Measurements from ENCODE around the gene HIP1.

Gene HIP1

GRCh38 chr7:75624134-75624832 is 114.5 kb downstream of the HIP1 start:
- H3K4me3 ChIP-seq (ENCODE audit: severe bottlenecking): no peak overlapping the region
- H3K9me3 ChIP-seq (ENCODE audit: severe bottlenecking): peaks cover 10% of the 10 kb centered on the region
- H3K27ac ChIP-seq (ENCODE audit: poor library complexity, severe bottlenecking): no peak overlapping the region
- TF ChIP-seq CTCF (IDR thresholded peaks at IDR 0.05; ENCODE audit: poor library complexity, severe bottlenecking): no peak
- ATAC-seq (ENCODE audit: low read depth) (no peak), DNase-seq (ENCODE audit: low spot score) (no peak)
- H3K27me3 ChIP-seq (ENCODE audit: insufficient read depth, poor library complexity, severe bottlenecking): no peaks in the 10 kb centered on the region
- no peaks in the 10 kb centered on the region for H3K36me3 ChIP-seq (ENCODE audit: low read depth)
- no peaks in the 10 kb centered on the region for H3K4me1 ChIP-seq (ENCODE audit: insufficient read depth, poor library complexity, severe bottlenecking)

DNA sequence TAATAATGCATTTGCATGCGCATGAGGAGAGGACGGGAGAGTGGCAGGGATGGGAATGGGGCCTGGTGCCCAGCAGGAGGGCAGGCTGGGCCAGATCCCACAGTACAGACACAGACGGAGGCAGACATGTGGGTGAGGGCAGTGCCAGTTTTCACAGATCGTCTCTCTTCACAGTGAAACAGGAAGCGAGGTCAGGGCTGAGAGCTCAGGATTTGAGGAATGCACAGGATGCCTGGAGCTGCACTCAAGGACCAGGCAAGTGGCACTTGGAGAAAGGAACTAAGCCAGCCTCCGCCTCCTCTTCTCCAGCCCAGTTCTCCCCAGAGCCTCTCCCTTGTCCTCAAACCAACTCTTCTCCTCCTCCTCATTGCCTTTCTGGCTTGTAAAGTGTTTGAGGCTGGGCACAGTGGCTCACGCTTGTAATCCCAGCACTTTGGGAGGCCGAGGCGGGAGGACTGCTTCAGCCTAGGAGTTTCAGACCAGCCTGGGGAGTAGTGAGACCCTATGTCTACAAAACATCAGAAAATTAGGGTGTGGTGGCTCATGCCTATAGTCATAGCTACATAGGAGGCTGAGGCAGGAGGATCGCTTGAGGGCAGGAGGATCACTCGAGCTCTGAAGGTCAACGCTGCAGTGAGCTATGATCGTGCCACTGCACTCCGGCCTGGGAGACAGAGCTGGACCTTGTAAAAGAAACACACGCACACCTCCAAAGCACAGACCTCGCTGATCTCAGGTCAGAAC is 115.2 kb downstream of the HIP1 start:
- H3K36me3 ChIP-seq (ENCODE audit: low read depth): no peaks in the 10 kb centered on the region
- no peak for DNase-seq (ENCODE audit: low spot score)

DNA sequence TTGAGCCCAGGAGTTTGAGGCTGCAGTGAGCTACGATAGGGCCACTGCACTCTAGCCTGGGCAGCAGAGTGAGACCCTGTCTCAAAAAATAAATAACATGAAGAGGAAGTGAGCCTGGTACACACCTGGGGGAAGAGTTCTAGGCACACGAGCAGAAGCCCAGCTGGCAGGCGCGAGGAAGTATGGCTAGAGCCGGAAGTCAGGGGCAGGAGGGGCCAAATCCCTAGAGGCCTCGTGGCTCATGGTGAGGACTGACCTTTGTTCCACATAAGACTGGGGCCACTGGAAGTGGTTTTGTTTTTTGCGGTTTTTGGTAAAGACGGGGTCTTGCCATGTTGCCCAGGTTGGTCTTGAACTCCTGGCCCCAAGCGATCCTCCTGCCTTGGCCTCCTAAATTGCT is 117.6 kb downstream of the HIP1 start:
- no peak for TF ChIP-seq CTCF (IDR thresholded peaks at IDR 0.05; ENCODE audit: poor library complexity, severe bottlenecking)
- H3K36me3 ChIP-seq (ENCODE audit: low read depth): no peaks in the 10 kb centered on the region
- no peaks in the 10 kb centered on the region for H3K27me3 ChIP-seq (ENCODE audit: insufficient read depth, poor library complexity, severe bottlenecking)
- H3K27ac ChIP-seq (ENCODE audit: poor library complexity, severe bottlenecking): no peak overlapping the region
- no peak for DNase-seq (ENCODE audit: low spot score)
- no peaks in the 10 kb centered on the region for H3K4me1 ChIP-seq (ENCODE audit: insufficient read depth, poor library complexity, severe bottlenecking)
- H3K4me3 ChIP-seq (ENCODE audit: severe bottlenecking): no peak overlapping the region
- no peaks in the 10 kb centered on the region for H3K9me3 ChIP-seq (ENCODE audit: severe bottlenecking)
- ATAC-seq (ENCODE audit: low read depth): no peak

More for the DNA sequence above, 115.2 kb downstream of the HIP1 start:
- no peak for ATAC-seq (ENCODE audit: low read depth)
- H3K27me3 ChIP-seq (ENCODE audit: insufficient read depth, poor library complexity, severe bottlenecking): no peaks in the 10 kb centered on the region
- H3K9me3 ChIP-seq (ENCODE audit: severe bottlenecking): peaks cover 8% of the 10 kb centered on the region
- H3K4me3 ChIP-seq (ENCODE audit: severe bottlenecking): no peak overlapping the region
- no peaks in the 10 kb centered on the region for H3K4me1 ChIP-seq (ENCODE audit: insufficient read depth, poor library complexity, severe bottlenecking)
- TF ChIP-seq CTCF (IDR thresholded peaks at IDR 0.05; ENCODE audit: poor library complexity, severe bottlenecking): no peak
- no peak overlapping the region for H3K27ac ChIP-seq (ENCODE audit: poor library complexity, severe bottlenecking)

DNA sequence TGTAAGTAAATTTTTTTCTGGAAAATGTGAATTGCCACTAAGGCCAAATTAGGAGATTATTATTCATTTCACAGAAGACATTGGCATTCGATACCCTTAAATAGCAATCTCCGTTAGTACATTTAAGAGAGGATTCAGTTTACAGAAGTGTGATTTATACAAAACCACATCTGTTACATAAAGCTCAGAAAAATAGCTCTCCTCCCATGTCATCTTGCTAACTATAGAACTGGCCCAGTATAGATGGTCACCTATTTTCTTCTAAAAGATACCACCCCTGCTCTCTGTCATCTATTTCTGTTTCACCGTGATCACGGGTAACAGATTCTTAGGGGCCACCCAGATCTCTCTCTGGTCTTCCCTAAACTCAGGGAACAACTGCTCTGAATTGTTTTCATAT is 119.1 kb downstream of the HIP1 start:
- no peak overlapping the region for H3K27ac ChIP-seq (ENCODE audit: poor library complexity, severe bottlenecking)
- no peak for TF ChIP-seq CTCF (IDR thresholded peaks at IDR 0.05; ENCODE audit: poor library complexity, severe bottlenecking)
- no peak overlapping the region for H3K4me3 ChIP-seq (ENCODE audit: severe bottlenecking)
- no peaks in the 10 kb centered on the region for H3K9me3 ChIP-seq (ENCODE audit: severe bottlenecking)
- no peaks in the 10 kb centered on the region for H3K27me3 ChIP-seq (ENCODE audit: insufficient read depth, poor library complexity, severe bottlenecking)
- DNase-seq (ENCODE audit: low spot score) (no peak), ATAC-seq (ENCODE audit: low read depth) (no peak)
- H3K4me1 ChIP-seq (ENCODE audit: insufficient read depth, poor library complexity, severe bottlenecking): no peaks in the 10 kb centered on the region
- H3K36me3 ChIP-seq (ENCODE audit: low read depth): no peaks in the 10 kb centered on the region
